ENCODE results near the gene CCDC87. TPM values are rescaled to one million over a fixed set of nuclear protein-coding genes. Genes with fewer than 3 reads are reported as not detected.
"Not testable (repeated sequence)": the region's sequence is repeated elsewhere in the genome, so short reads cannot be mapped to it uniquely, and the experiment has no call there.

The CCDC87 gene
- total RNA-seq, 2 experiments from 2014 or later = 0.09 to 0.14 TPM

- POLR2A ChIA-PET = interaction anchor here (0.5 kb wide), 1 partner anchor 16 kb away, joined by 4 read pairs; the partner anchor contains the start of gene RBM14
- Mint-ChIP-seq H3K4me3 (no peak overlapping the region), H3K9me3 (ENCODE audit: low read depth) (no peaks in the 10 kb centered on the region), H3K27me3 (no peaks in the 10 kb centered on the region), H3K4me1 (no peaks in the 10 kb centered on the region), H3K36me3 (ENCODE audit: low read depth) (peaks cover 8% of the 10 kb centered on the region), H3K27ac (no peak overlapping the region)
- CTCF ChIA-PET = interaction anchor here (1.0 kb wide), 1 partner anchor 23 kb away, joined by 5 read pairs; no protein-coding TSS in a partner anchor
- DNase-seq = no peak
- ATAC-seq = no peak
- intact Hi-C loops (cut with DNase I, micrococcal nuclease) = no loop called here
Observed at GRCh38 chr11:66600631-66601233, 7.9 kb upstream of the CCDC87 start.

- Mint-ChIP-seq H3K4me3 (no peak overlapping the region), H3K27me3 (no peaks in the 10 kb centered on the region), H3K9me3 (ENCODE audit: low read depth) (no peaks in the 10 kb centered on the region), H3K36me3 (ENCODE audit: low read depth) (peaks cover 8% of the 10 kb centered on the region), H3K4me1 (peaks cover 3% of the 10 kb centered on the region), H3K27ac (no peak overlapping the region)
- intact Hi-C loops (cut with DNase I, micrococcal nuclease) = no loop called here
- DNase-seq (no peak), ATAC-seq (no peak)
- ChIA-PET CTCF (interaction anchor here (0.6 to 1.0 kb wide), 2 partner anchors 22 to 234 kb away, joined by 3 to 5 read pairs; no protein-coding TSS in a partner anchor), POLR2A (no interaction called here)
Observed at GRCh38 chr11:66600219-66600618, 7.4 kb upstream of the CCDC87 start.

GRCh38 chr11:66598993-66599392 lies 6.1 kb upstream of the CCDC87 start:
- H3K4me1 Mint-ChIP-seq = peaks cover 9% of the 10 kb centered on the region
- ChIA-PET POLR2A (no interaction called here), CTCF (interaction anchor here (0.5 to 0.7 kb wide), 2 partner anchors 13 to 210 kb away, joined by 3 read pairs; no protein-coding TSS in a partner anchor)
- DNase-seq (no peak), ATAC-seq (no peak)
- H3K36me3 Mint-ChIP-seq (ENCODE audit: low read depth) = peaks cover 4% of the 10 kb centered on the region
- intact Hi-C loops (cut with DNase I, micrococcal nuclease) = no loop called here
- H3K4me3 Mint-ChIP-seq = no peak overlapping the region
- H3K9me3 Mint-ChIP-seq (ENCODE audit: low read depth) = no peaks in the 10 kb centered on the region
- no peak overlapping the region for H3K27ac Mint-ChIP-seq
- H3K27me3 Mint-ChIP-seq = no peaks in the 10 kb centered on the region

GRCh38 chr11:66595245-66595904 lies 2.5 kb upstream of the CCDC87 start:
- Mint-ChIP-seq H3K27ac (peak overlapping the region; percentile 3), H3K9me3 (ENCODE audit: low read depth) (no peaks in the 10 kb centered on the region), H3K36me3 (ENCODE audit: low read depth) (no peaks in the 10 kb centered on the region), H3K4me3 (no peak overlapping the region), H3K27me3 (no peaks in the 10 kb centered on the region), H3K4me1 (peaks cover 19% of the 10 kb centered on the region)
- POLR2A ChIA-PET = interaction anchor here (0.6 to 1.8 kb wide), 2 partner anchors 32 to 83 kb away, joined by 3 to 4 read pairs; no protein-coding TSS in a partner anchor
- DNase-seq (no peak), ATAC-seq (no peak)
- CTCF ChIA-PET = interaction anchor here (0.6 to 1.5 kb wide), 7 partner anchors 15 to 105 kb away, joined by 3 to 6 read pairs (median 4); partner anchors contain the start of gene RBM4B
- intact Hi-C loops (cut with DNase I, micrococcal nuclease) = no loop called here

- no peaks in the 10 kb centered on the region for H3K27me3 Mint-ChIP-seq
- no peaks in the 10 kb centered on the region for H3K36me3 Mint-ChIP-seq (ENCODE audit: low read depth)
- ChIA-PET CTCF (interaction anchor here (1.0 to 2.0 kb wide), 2 partner anchors 12 to 52 kb away, joined by 3 to 10 read pairs; no protein-coding TSS in a partner anchor), POLR2A (interaction anchor here (0.7 to 2.6 kb wide), 4 partner anchors 33 to 49 kb away, joined by 4 to 20 read pairs (median 8); partner anchors contain the start of gene RBM4)
- intact Hi-C loops (cut with DNase I, micrococcal nuclease) = loop anchor here (1.0 to 5.0 kb wide), 14 partner anchors 23 to 591 kb away; partner anchors contain the start of genes RBM14 (in 2 of the 2), RBM4 (in 2 of the 2), RBM4B (in 2 of the 2) and RCE1 (in 2 of the 2)
- peak overlapping the region; percentile 98 for H3K27ac Mint-ChIP-seq
- no peak for DNase-seq
- H3K4me1 Mint-ChIP-seq = peaks cover 19% of the 10 kb centered on the region
- H3K4me3 Mint-ChIP-seq = peak overlapping the region; percentile 93
- no peak for ATAC-seq
- H3K9me3 Mint-ChIP-seq (ENCODE audit: low read depth) = no peaks in the 10 kb centered on the region
Observed at GRCh38 chr11:66593650-66594049, 787 bp upstream of the CCDC87 start.

GRCh38 chr11:66593303-66593635 lies 406 bp upstream of the CCDC87 start:
- ATAC-seq = peak; percentile 12
- H3K27me3 Mint-ChIP-seq = no peaks in the 10 kb centered on the region

GRCh38 chr11:66591175-66591574 lies 1.7 kb downstream of the CCDC87 start:
- Mint-ChIP-seq H3K27ac (no peak overlapping the region), H3K36me3 (ENCODE audit: low read depth) (no peaks in the 10 kb centered on the region), H3K4me1 (peaks cover 19% of the 10 kb centered on the region), H3K4me3 (no peak overlapping the region), H3K27me3 (no peaks in the 10 kb centered on the region), H3K9me3 (ENCODE audit: low read depth) (no peaks in the 10 kb centered on the region)
- CTCF ChIA-PET = interaction anchor here (1.2 to 3.3 kb wide), 6 partner anchors 10 to 177 kb away, joined by 3 to 24 read pairs (median 6); partner anchors contain the start of genes CTSF and RBM4B
- POLR2A ChIA-PET = no interaction called here
- intact Hi-C loops (cut with DNase I, micrococcal nuclease) = loop anchor here in 1 of 2 experiments (5.0 kb wide), 1 partner anchor 589 kb away; the partner anchor contains the start of genes BANF1 and EIF1AD
- ATAC-seq = no peak
- no peak for DNase-seq

More at GRCh38 chr11:66593303-66593635, 406 bp upstream of the CCDC87 start:
- H3K4me1 Mint-ChIP-seq = peaks cover 19% of the 10 kb centered on the region
- H3K27ac Mint-ChIP-seq = peak overlapping the region; percentile 98
- intact Hi-C loops (cut with DNase I, micrococcal nuclease) = loop anchor here (1.0 to 5.0 kb wide), 14 partner anchors 23 to 591 kb away; partner anchors contain the start of genes RBM14 (in 2 of the 2), RBM4 (in 2 of the 2), RBM4B (in 2 of the 2) and RCE1 (in 2 of the 2)
- ChIA-PET POLR2A (interaction anchor here (0.8 to 2.6 kb wide), 4 partner anchors 23 to 45 kb away, joined by 4 to 20 read pairs (median 9); partner anchors contain the start of genes RBM14 and RBM4), CTCF (interaction anchor here (1.0 to 2.9 kb wide), 5 partner anchors 10 to 84 kb away, joined by 3 to 24 read pairs (median 4); partner anchors contain the start of gene RBM4B)
- peak overlapping the region; percentile 93 for H3K4me3 Mint-ChIP-seq
- H3K36me3 Mint-ChIP-seq (ENCODE audit: low read depth) = no peaks in the 10 kb centered on the region
- no peaks in the 10 kb centered on the region for H3K9me3 Mint-ChIP-seq (ENCODE audit: low read depth)
- DNase-seq = no peak

GRCh38 chr11:66589996-66590675 lies 2.7 kb downstream of the CCDC87 start:
- H3K27ac Mint-ChIP-seq = no peak overlapping the region
- CTCF ChIA-PET = interaction anchor here (0.7 to 3.3 kb wide), 10 partner anchors 9 to 244 kb away, joined by 3 to 24 read pairs (median 4); partner anchors contain the start of genes CTSF and RBM4B
- intact Hi-C loops (cut with DNase I, micrococcal nuclease) = loop anchor here in 1 of 2 experiments (5.0 kb wide), 1 partner anchor 588 kb away; the partner anchor contains the start of genes BANF1 and EIF1AD
- H3K9me3 Mint-ChIP-seq (ENCODE audit: low read depth) = no peaks in the 10 kb centered on the region
- POLR2A ChIA-PET = interaction anchor here (0.6 kb wide), 1 partner anchor 549 kb away, joined by 3 read pairs; no protein-coding TSS in a partner anchor
- no peaks in the 10 kb centered on the region for H3K27me3 Mint-ChIP-seq
- DNase-seq = no peak
- no peak overlapping the region for H3K4me3 Mint-ChIP-seq
- H3K4me1 Mint-ChIP-seq = peaks cover 15% of the 10 kb centered on the region
- no peaks in the 10 kb centered on the region for H3K36me3 Mint-ChIP-seq (ENCODE audit: low read depth)
- ATAC-seq = no peak

GRCh38 chr11:66589315-66589714 lies 3.5 kb downstream of the CCDC87 start:
- ATAC-seq; H3K27ac Mint-ChIP-seq; H3K27me3 Mint-ChIP-seq; DNase-seq; H3K4me1 Mint-ChIP-seq; H3K9me3 Mint-ChIP-seq (ENCODE audit: low read depth); H3K4me3 Mint-ChIP-seq; H3K36me3 Mint-ChIP-seq (ENCODE audit: low read depth); intact Hi-C loops (cut with DNase I, micrococcal nuclease): not testable (repeated sequence)
- CTCF ChIA-PET = interaction anchor here (0.7 to 1.5 kb wide), 4 partner anchors 10 to 245 kb away, joined by 3 to 5 read pairs (median 4); partner anchors contain the start of gene RBM4B
- POLR2A ChIA-PET = interaction anchor here (0.6 kb wide), 1 partner anchor 548 kb away, joined by 3 read pairs; no protein-coding TSS in a partner anchor

- no peaks in the 10 kb centered on the region for H3K36me3 Mint-ChIP-seq (ENCODE audit: low read depth)
- no peak for ATAC-seq
- ChIA-PET POLR2A (interaction anchor here (0.6 kb wide), 1 partner anchor 36 kb away, joined by 10 read pairs; no protein-coding TSS in a partner anchor), CTCF (interaction anchor here (0.7 kb wide), 1 partner anchor 78 kb away, joined by 3 read pairs; no protein-coding TSS in a partner anchor)
- H3K27me3 Mint-ChIP-seq = no peaks in the 10 kb centered on the region
- no peak overlapping the region for H3K27ac Mint-ChIP-seq
- intact Hi-C loops (cut with DNase I, micrococcal nuclease) = no loop called here
- DNase-seq = no peak
- H3K4me3 Mint-ChIP-seq = no peak overlapping the region
- H3K9me3 Mint-ChIP-seq (ENCODE audit: low read depth) = peaks cover 4% of the 10 kb centered on the region
- peaks cover under 1% of the 10 kb centered on the region for H3K4me1 Mint-ChIP-seq
Observed at GRCh38 chr11:66586136-66586535, 6.7 kb downstream of the CCDC87 start.

Data from activated CD4-positive, alpha-beta T cell treated with anti-CD3 and anti-CD28 coated beads for 36 hours (primary cell).